Fibroblast of the aortic adventitia (primary cell): Measurements from ENCODE around the gene EVX2. TPM values are rescaled to one million over a fixed set of nuclear protein-coding genes. Genes with fewer than 3 reads are reported as not detected.

Experiments
- DNase-seq: peaks from one replicate; pipeline ENCODE4 v3.0.0-alpha.2; 2010; ENCODE audit warnings: low read depth
- H3K4me3 ChIP-seq: 2 replicates; pipeline ENCODE4 v1.5.1; 2011; ENCODE audit warnings: low read depth, mild to moderate bottlenecking, control low read depth, low read length, moderate library complexity
- CTCF ChIP-seq: IDR thresholded peaks from 2 replicates; pipeline ENCODE4 v1.5.1; 2011; ENCODE audit warnings: mild to moderate bottlenecking, low read length, control low read depth, inconsistent platforms; ENCODE audit not compliant: insufficient read depth
- total RNA-seq: library from RNA; depleted of rRNA; stranded (reverse); fragments of >200 nt; gene quantifications from 2 replicates; pipeline ENCODE4 v1.2.3, GENCODE V29; 2012; ENCODE audit warnings: low replicate concordance

Gene EVX2
- total RNA-seq, 1 donor, result not detected

- DNase-seq, result no peak
- peak overlapping the region; percentile 33 for H3K4me3 ChIP-seq
- no peak for TF ChIP-seq CTCF
These were observed 16.8 kb downstream of the EVX2 start for GRCh38 chr2:176066645-176067588.

- TF ChIP-seq CTCF, result no peak
- DNase-seq, result no peak
- no peak overlapping the region for H3K4me3 ChIP-seq
These were observed 19.8 kb downstream of the EVX2 start for GRCh38 chr2:176063958-176064357.

GRCh38 chr2:176056406-176056805 is 27.4 kb downstream of the EVX2 start:
- DNase-seq, result no peak
- TF ChIP-seq CTCF, result no peak
- no peak overlapping the region for H3K4me3 ChIP-seq

- no peak for TF ChIP-seq CTCF
- no peak overlapping the region for H3K4me3 ChIP-seq
- DNase-seq, result no peak
These were observed 44.4 kb downstream of the EVX2 start for GRCh38 chr2:176039375-176039774.

- no peak for TF ChIP-seq CTCF
- no peak overlapping the region for H3K4me3 ChIP-seq
- no peak for DNase-seq
These were observed 45.1 kb downstream of the EVX2 start for GRCh38 chr2:176038694-176039093.

GRCh38 chr2:176035013-176035691 is 48.6 kb downstream of the EVX2 start:
- no peak for TF ChIP-seq CTCF
- no peak for DNase-seq
- H3K4me3 ChIP-seq, result no peak overlapping the region
